IMR-90 (cell line): ENCODE measurements around the gene LMBRD2. TPM values are rescaled to one million over a fixed set of nuclear protein-coding genes. Genes with fewer than 3 reads are reported as not detected.

Experiments
- ATAC-seq: fragments of 200-7000 bp; cut with Tn5 transposase; 2 replicates; pipeline ENCODE4 v1.9.1; 2020; ENCODE audit warnings: low read depth, mild to moderate bottlenecking, moderate library complexity
- BruUV-seq: library from RNA; stranded (reverse); fragments of 400-500 nt; replicated peaks from 2 replicates; lab custom pipeline; 2021; lab: Mats Ljungman, UMichigan
- CTCF ChIA-PET: fragments of 300-600 bp; formaldehyde crosslinking; extraction: SDS; loops from one replicate; lab custom pipeline; 2021; ENCODE audit warnings: antibody characterized with exemption; lab: Yijun Ruan, JAX
- POLR2A ChIA-PET: fragments of 300-600 bp; sonication (Branson Sonifier 250); formaldehyde crosslinking; loops from one replicate; lab custom pipeline; 2022; ENCODE audit warnings: antibody characterized with exemption; ENCODE audit not compliant: unreplicated experiment; lab: Charles Lee
- DNase-seq: peaks from one replicate; pipeline ENCODE4 v3.0.0; 2013
- H2AFZ ChIP-seq: replicated peaks from 2 replicates; pipeline ENCODE3; 2013; ENCODE audit warnings: low read length, mild to moderate bottlenecking; ENCODE audit not compliant: poor library complexity
- H2AK5ac ChIP-seq: 2 replicates; pipeline ENCODE4 v1.6.1; 2013; ENCODE audit warnings: low read depth, low read length, inconsistent platforms
- H2AK9ac ChIP-seq: replicated peaks from 2 replicates; pipeline ENCODE3; 2013; ENCODE audit warnings: mild to moderate bottlenecking, low read depth, low read length, moderate library complexity; ENCODE audit not compliant: poor library complexity
- H2BK120ac ChIP-seq: 2 replicates; pipeline ENCODE4 v1.6.1; 2013; ENCODE audit warnings: low read depth, low read length, inconsistent platforms
- H2BK15ac ChIP-seq: 3 replicates; pipeline ENCODE4 v1.6.1; 2013; ENCODE audit warnings: low read depth, low read length, inconsistent platforms
- H2BK20ac ChIP-seq: 2 replicates; pipeline ENCODE4 v1.6.1; 2013; ENCODE audit warnings: low read depth, mild to moderate bottlenecking, inconsistent platforms, low read length, moderate library complexity
- H2BK5ac ChIP-seq: 2 replicates; pipeline ENCODE4 v1.6.1; 2013; ENCODE audit warnings: mild to moderate bottlenecking, low read depth, low read length, inconsistent platforms; ENCODE audit not compliant: poor library complexity, severe bottlenecking
- H3K14ac ChIP-seq: replicated peaks from 2 replicates; pipeline ENCODE4 v1.6.1; 2013; ENCODE audit warnings: low read depth, low read length, inconsistent platforms
- H3K18ac ChIP-seq: 2 replicates; pipeline ENCODE4 v1.6.1; 2013; ENCODE audit warnings: low read depth, low read length, control low read depth
- H3K23ac ChIP-seq: 2 replicates; pipeline ENCODE4 v1.6.1; 2013; ENCODE audit warnings: low read depth, low read length, inconsistent platforms
- H3K27ac ChIP-seq: 2 replicates; pipeline ENCODE4 v1.5.1; 2013; ENCODE audit warnings: mild to moderate bottlenecking, control low read depth, low read length; ENCODE audit not compliant: insufficient read depth
- H3K27me3 ChIP-seq: 2 replicates; pipeline ENCODE4 v1.6.1; 2013; ENCODE audit warnings: low read length; ENCODE audit not compliant: control insufficient read depth, insufficient read depth
- H3K36me3 ChIP-seq: 2 replicates; pipeline ENCODE4 v1.6.1; 2013; ENCODE audit warnings: low read length, mixed read lengths; ENCODE audit not compliant: control insufficient read depth, insufficient read depth
- H3K4ac ChIP-seq: 2 replicates; pipeline ENCODE4 v1.6.1; 2013; ENCODE audit warnings: low read depth, low read length, inconsistent platforms
- H3K4me1 ChIP-seq: 2 replicates; pipeline ENCODE4 v1.6.1; 2013; ENCODE audit warnings: low read length, mixed read lengths; ENCODE audit not compliant: control insufficient read depth, insufficient read depth
- H3K4me2 ChIP-seq: 2 replicates; pipeline ENCODE4 v1.6.1; 2013; ENCODE audit warnings: low read depth, mild to moderate bottlenecking, control low read depth, low read length, moderate library complexity
- H3K4me3 ChIP-seq: 2 replicates; pipeline ENCODE4 v1.5.1; 2013; ENCODE audit warnings: low read depth, mild to moderate bottlenecking, control low read depth, low read length, moderate library complexity; ENCODE audit not compliant: insufficient read depth
- H3K56ac ChIP-seq: 2 replicates; pipeline ENCODE4 v1.6.1; 2013; ENCODE audit warnings: low read length, inconsistent platforms; ENCODE audit not compliant: insufficient read depth; ENCODE audit errors: extremely low read depth
- H3K79me1 ChIP-seq, 2 experiments: 2 replicates each; pipeline ENCODE4 v1.6.1; 2013; ENCODE audit warnings: low read length in 2 of 2, inconsistent platforms in 1 of 2, low read depth in 1 of 2
- H3K9ac ChIP-seq: 2 replicates; pipeline ENCODE4 v1.6.1; 2013; ENCODE audit warnings: low read depth, low read length, control low read depth
- H3K9me1 ChIP-seq: 2 replicates; pipeline ENCODE4 v1.6.1; 2013; ENCODE audit warnings: low read length, inconsistent platforms; ENCODE audit not compliant: insufficient read depth
- H3K9me3 ChIP-seq: 2 replicates; pipeline ENCODE4 v1.6.1; 2013; ENCODE audit warnings: low read length; ENCODE audit not compliant: control insufficient read depth, insufficient read depth
- H4K20me1 ChIP-seq: 2 replicates; pipeline ENCODE4 v1.6.1; 2013; ENCODE audit warnings: low read length, inconsistent platforms; ENCODE audit not compliant: insufficient read depth
- H4K5ac ChIP-seq: 2 replicates; pipeline ENCODE4 v1.6.1; 2013; ENCODE audit warnings: mild to moderate bottlenecking, low read depth, low read length, control low read depth
- H4K8ac ChIP-seq, 2 experiments: 2 replicates each; pipeline ENCODE4 v1.6.1; 2013; ENCODE audit warnings: low read depth in 2 of 2, low read length in 2 of 2, control low read depth in 1 of 2, inconsistent platforms in 1 of 2
- H4K91ac ChIP-seq: 2 replicates; pipeline ENCODE4 v1.6.1; 2013; ENCODE audit warnings: low read depth, low read length, inconsistent platforms; ENCODE audit not compliant: insufficient read depth
- BHLHE40 ChIP-seq: fragments of 150-350 bp; IDR thresholded peaks from 2 replicates; pipeline ENCODE4 v1.6.1; 2016; ENCODE audit warnings: mild to moderate bottlenecking, low read depth, low read length
- CEBPB ChIP-seq: IDR thresholded peaks from 2 replicates; pipeline ENCODE4 v1.6.1; 2012; ENCODE audit warnings: low read depth, low read length, improper control_type of control experiment
- FOS ChIP-seq: fragments of 150-350 bp; IDR thresholded peaks from 2 replicates; pipeline ENCODE4 v1.6.1; 2016; ENCODE audit warnings: low read depth, low read length
- MAZ ChIP-seq: IDR thresholded peaks from 2 replicates; pipeline ENCODE4 v1.6.1; 2012; ENCODE audit warnings: low read depth, mild to moderate bottlenecking, low read length, improper control_type of control experiment, moderate library complexity, borderline replicate concordance
- MXI1 ChIP-seq: IDR thresholded peaks from 2 replicates; pipeline ENCODE4 v1.6.1; 2012; ENCODE audit warnings: low read depth, mild to moderate bottlenecking, low read length, moderate library complexity, borderline replicate concordance
- NFE2L2 ChIP-seq: fragments of 150-350 bp; IDR thresholded peaks from 2 replicates; pipeline ENCODE4 v1.6.1; 2016; ENCODE audit warnings: low read depth, mild to moderate bottlenecking, low read length
- POLR2A ChIP-seq: IDR thresholded peaks from 2 replicates; pipeline ENCODE4 v1.6.1; 2012; ENCODE audit warnings: mild to moderate bottlenecking, low read depth, low read length
- RAD21 ChIP-seq: IDR thresholded peaks from 2 replicates; pipeline ENCODE4 v1.6.1; 2012; ENCODE audit warnings: low read length, improper control_type of control experiment
- RCOR1 ChIP-seq: IDR thresholded peaks from 2 replicates; pipeline ENCODE4 v1.6.1; 2012; ENCODE audit warnings: mild to moderate bottlenecking, low read length, improper control_type of control experiment; ENCODE audit not compliant: insufficient replicate concordance
- SMC3 ChIP-seq: fragments of 150-350 bp; IDR thresholded peaks from 2 replicates; pipeline ENCODE4 v1.6.1; 2016; ENCODE audit warnings: low read depth, mild to moderate bottlenecking, antibody characterized with exemption, low read length, moderate library complexity
- WGBS, 2 experiments: methylation state at CpG; one replicate each; pipeline versions ENCODE4 v1.1.5 to v1.1.7; 2013; ENCODE audit warnings: missing lambda C conversion rate in 2 of 2; ENCODE audit not compliant: insufficient read length in 1 of 2; ENCODE audit errors: extremely low coverage in 2 of 2; 5-methylcytosine and 5-hydroxymethylcytosine counted together
- dilution Hi-C: fragments of 300-500 bp; cut with HindIII; formaldehyde crosslinking; loops from one replicate; pipeline ENCODE4 v1.14.3; 2018; ENCODE audit warnings: low sequenced_read_pairs; ENCODE audit not compliant: unreplicated experiment
- in situ Hi-C: fragments of 300-500 bp; cut with MboI; formaldehyde crosslinking; loops from 3 replicates; pipeline ENCODE4 v1.14.3; 2019; ENCODE audit warnings: low sequenced_read_pairs, inconsistent platforms, mixed read lengths
- intact Hi-C: fragments of 100-400 bp; cut with micrococcal nuclease; formaldehyde crosslinking; loops from 2 replicates; pipeline ENCODE4 v1.10.0; 2022
- polyA plus RNA-seq, 3 experiments: library from polyadenylated mRNA; depleted of rRNA; stranded (reverse); fragments of >200 nt; gene quantifications; 2 replicates each; pipeline ENCODE4 v1.2.3, GENCODE V29; 2012; ENCODE audit warnings: low replicate concordance in 1 of 3
- total RNA-seq: library from RNA; depleted of rRNA; stranded (reverse); fragments of >200 nt; gene quantifications from 2 replicates; pipeline ENCODE4 v1.2.3, GENCODE V29; 2012
- TF ChIP-seq, protein P1 (sequence below): conservative IDR thresholded peaks from 2 replicates; pipeline ENCODE4 v1.5.1; 2012; ENCODE audit warnings: mild to moderate bottlenecking, low read depth, low read length, improper control_type of control experiment

Gene LMBRD2
- total and polyA plus RNA-seq, 2 of the 4 experiments (the other 2 are of a cell fraction), result 1.8 to 5.2 TPM

- no peak overlapping the region for H3K14ac ChIP-seq
- no peak overlapping the region for H2AK5ac ChIP-seq
- no peak overlapping the region for H3K56ac ChIP-seq
- no peak overlapping the region for H2AFZ ChIP-seq
- no peaks in the 10 kb centered on the region for H3K9me3 ChIP-seq
- no peak for ATAC-seq
- no CpG with 5 or more reads among the region's 2 CpGs for WGBS, 2 experiments
- no peaks in the 10 kb centered on the region for H3K79me1 ChIP-seq
- no peak overlapping the region for H2BK20ac ChIP-seq
- H3K27ac ChIP-seq, result no peak overlapping the region
- H2AK9ac ChIP-seq, result no peak overlapping the region
- H2BK15ac ChIP-seq, result no peak overlapping the region
- H2BK120ac ChIP-seq, result no peak overlapping the region
- DNase-seq, result no peak
- no peak overlapping the region for H3K23ac ChIP-seq
- intact Hi-C loops (no loop called here), in situ Hi-C loops (no loop called here), dilution Hi-C loops (no loop called here)
- ChIA-PET CTCF (no interaction called here), POLR2A (interaction anchor here (1.0 kb wide), 1 partner anchor 19 kb away, joined by 3 read pairs; no protein-coding TSS in a partner anchor)
- no peaks in the 10 kb centered on the region for H3K27me3 ChIP-seq
- no TSS peak for BruUV-seq
- no peak overlapping the region for H2BK5ac ChIP-seq
- no peaks in the 10 kb centered on the region for H3K4me1 ChIP-seq
- H3K36me3 ChIP-seq, result no peaks in the 10 kb centered on the region
- H3K9ac ChIP-seq, result no peak overlapping the region
- H3K18ac ChIP-seq, result no peak overlapping the region
- no peak overlapping the region for H4K5ac ChIP-seq
- H4K20me1 ChIP-seq, result no peaks in the 10 kb centered on the region
- no peaks in the 10 kb centered on the region for H3K9me1 ChIP-seq
- H4K91ac ChIP-seq, result no peak overlapping the region
- TF ChIP-seq POLR2A (no peak), MXI1 (no peak), RCOR1 (no peak), SMC3 (no peak), BHLHE40 (no peak), MAZ (no peak), RAD21 (no peak), NFE2L2 (no peak), FOS (no peak), CEBPB (no peak)
- TF ChIP-seq, protein P1, sequence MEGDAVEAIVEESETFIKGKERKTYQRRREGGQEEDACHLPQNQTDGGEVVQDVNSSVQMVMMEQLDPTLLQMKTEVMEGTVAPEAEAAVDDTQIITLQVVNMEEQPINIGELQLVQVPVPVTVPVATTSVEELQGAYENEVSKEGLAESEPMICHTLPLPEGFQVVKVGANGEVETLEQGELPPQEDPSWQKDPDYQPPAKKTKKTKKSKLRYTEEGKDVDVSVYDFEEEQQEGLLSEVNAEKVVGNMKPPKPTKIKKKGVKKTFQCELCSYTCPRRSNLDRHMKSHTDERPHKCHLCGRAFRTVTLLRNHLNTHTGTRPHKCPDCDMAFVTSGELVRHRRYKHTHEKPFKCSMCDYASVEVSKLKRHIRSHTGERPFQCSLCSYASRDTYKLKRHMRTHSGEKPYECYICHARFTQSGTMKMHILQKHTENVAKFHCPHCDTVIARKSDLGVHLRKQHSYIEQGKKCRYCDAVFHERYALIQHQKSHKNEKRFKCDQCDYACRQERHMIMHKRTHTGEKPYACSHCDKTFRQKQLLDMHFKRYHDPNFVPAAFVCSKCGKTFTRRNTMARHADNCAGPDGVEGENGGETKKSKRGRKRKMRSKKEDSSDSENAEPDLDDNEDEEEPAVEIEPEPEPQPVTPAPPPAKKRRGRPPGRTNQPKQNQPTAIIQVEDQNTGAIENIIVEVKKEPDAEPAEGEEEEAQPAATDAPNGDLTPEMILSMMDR, result no peak
- no peak overlapping the region for H3K4ac ChIP-seq
- H3K4me3 ChIP-seq, result no peak overlapping the region
- H4K8ac ChIP-seq, result no peak overlapping the region
- H3K4me2 ChIP-seq, result no peak overlapping the region
Measured at GRCh38 chr5:36058776-36059175, 92.9 kb downstream of the LMBRD2 start.
